GM12878 (cell line): ENCODE results near the gene MRTFB. TPM values are rescaled to one million over a fixed set of nuclear protein-coding genes. Genes with fewer than 3 reads are reported as not detected.

Source experiments
- ATAC-seq: fragments of 200-7000 bp; cut with Tn5 transposase; 3 replicates; pipeline ENCODE4 v1.9.1; 2020; ENCODE audit warnings: mild to moderate bottlenecking, moderate library complexity
- BruUV-seq: library from RNA; stranded (reverse); fragments of 400-500 nt; replicated peaks from 2 replicates; lab custom pipeline; 2021; lab: Mats Ljungman, UMichigan
- CTCF ChIA-PET: fragments of 300-600 bp; sonication (Branson Sonifier 250); formaldehyde crosslinking; extraction: SDS; loops from one replicate; lab custom pipeline; 2021; ENCODE audit warnings: inconsistent platforms; lab: Yijun Ruan, JAX
- POLR2A ChIA-PET: fragments of 350-600 bp; formaldehyde crosslinking; extraction: SDS; loops from one replicate; lab custom pipeline; 2021; ENCODE audit warnings: inconsistent platforms; lab: Charles Lee
- RAD21 ChIA-PET: fragments of 300-600 bp; sonication (Branson Sonifier 250); formaldehyde crosslinking; loops from one replicate; lab custom pipeline; 2023; ENCODE audit warnings: antibody characterized with exemption; ENCODE audit not compliant: unreplicated experiment; lab: Charles Lee
- SMC1A ChIA-PET: fragments of 300-600 bp; sonication (Branson Sonifier 250); formaldehyde crosslinking; loops from one replicate; lab custom pipeline; 2023; ENCODE audit not compliant: unreplicated experiment, uncharacterized antibody; lab: Charles Lee
- DNase-seq: peaks from one replicate; pipeline ENCODE4 v3.0.0-alpha.2; 2011; ENCODE audit warnings: low read depth, low spot score
- FAIRE-seq: peaks from 3 replicates; lab custom pipeline; 2011; peaks lifted over from hg19 to GRCh38; lab: Jason Lieb, UNC
- H2AFZ ChIP-seq: 2 replicates; pipeline ENCODE4 v1.6.0; 2011; ENCODE audit warnings: low read depth, low read length, control low read depth; ENCODE audit not compliant: control insufficient read depth
- H3K27ac ChIP-seq: 2 replicates; pipeline ENCODE4 v1.5.1; 2011; ENCODE audit warnings: control low read depth; ENCODE audit not compliant: control insufficient read depth, insufficient read depth
- H3K27me3 ChIP-seq, 2 experiments: replicated peaks in 1 of 2; 2 replicates each; pipeline versions ENCODE4 v1.6.0 to v1.6.1; 2011; ENCODE audit warnings: low read length in 1 of 2; ENCODE audit not compliant: control insufficient read depth in 2 of 2, insufficient read depth in 2 of 2
- H3K36me3 ChIP-seq, 2 experiments: 2 replicates each; pipeline ENCODE4 v1.5.1; 2011; ENCODE audit warnings: low read length in 1 of 2; ENCODE audit not compliant: control insufficient read depth in 2 of 2, insufficient read depth in 2 of 2
- H3K4me1 ChIP-seq: 2 replicates; pipeline ENCODE4 v1.6.1; 2011; ENCODE audit warnings: mild to moderate bottlenecking, low read length, moderate library complexity, mixed read lengths; ENCODE audit not compliant: control insufficient read depth, insufficient read depth
- H3K4me2 ChIP-seq: 2 replicates; pipeline ENCODE4 v1.6.0; 2011; ENCODE audit warnings: control low read depth; ENCODE audit not compliant: control insufficient read depth, insufficient read depth
- H3K4me3 ChIP-seq: fragments of 200-600 bp; sonication (generic); 2 replicates; pipeline ENCODE4 v1.5.1; 2016
- H3K79me2 ChIP-seq: 2 replicates; pipeline ENCODE4 v1.6.0; 2011; ENCODE audit warnings: low read length; ENCODE audit not compliant: control insufficient read depth, insufficient read depth
- H3K9ac ChIP-seq: 2 replicates; pipeline ENCODE4 v1.8.0; 2011; ENCODE audit warnings: low read length, control low read depth, mixed read lengths; ENCODE audit not compliant: control insufficient read depth, insufficient read depth
- H3K9me3 ChIP-seq: replicated peaks from 3 replicates; pipeline ENCODE4 v1.5.1; 2011; ENCODE audit warnings: mild to moderate bottlenecking, low read length; ENCODE audit not compliant: control insufficient read depth, insufficient read depth
- H4K20me1 ChIP-seq: 2 replicates; pipeline ENCODE4 v1.6.0; 2011; ENCODE audit not compliant: control insufficient read depth, insufficient read depth
- IRF3 ChIP-seq: fragments of 450-650 bp; IDR thresholded peaks from 2 replicates; pipeline ENCODE4 v1.6.1; 2014; ENCODE audit warnings: mild to moderate bottlenecking
- MLLT1 ChIP-seq: fragments of 450-650 bp; IDR thresholded peaks from 2 replicates; pipeline ENCODE4 v1.6.1; 2016; ENCODE audit warnings: mild to moderate bottlenecking
- SPI1 ChIP-seq: IDR thresholded peaks from 2 replicates; pipeline ENCODE4 v1.6.1; 2011; ENCODE audit warnings: low read depth, mild to moderate bottlenecking, low read length, moderate library complexity, borderline replicate concordance; ENCODE audit not compliant: insufficient read depth
- WGBS: methylation state at CpG from one replicate; pipeline ENCODE4 v1.1.6; 2016; ENCODE audit warnings: low lambda C conversion rate; ENCODE audit not compliant: insufficient replicate concordance, insufficient coverage; ENCODE audit errors: missing lambda C conversion rate; 5-methylcytosine and 5-hydroxymethylcytosine counted together
- in situ Hi-C: fragments of 300-500 bp; cut with MboI; formaldehyde crosslinking; loops from 9 replicates; pipeline ENCODE4 v1.14.3; 2018; ENCODE audit warnings: mixed read lengths
- intact Hi-C: fragments of 100-400 bp; cut with micrococcal nuclease; formaldehyde crosslinking; loops from one replicate; pipeline ENCODE4 v1.14.2; 2022; ENCODE audit not compliant: unreplicated experiment
- polyA plus RNA-seq, 11 experiments: library from polyadenylated mRNA; depleted of rRNA in 4 of 11; unstranded in 6 of 11; stranded (reverse) in 5 of 11; fragments of >200 nt; fragmentation: Nextera tagmentation in 4 of 11; fragmentation: Illumina TruSeq in 1 of 11; extraction: Ambion mirVana in 4 of 11; extraction: Trizol in 1 of 11; gene quantifications; 1 replicate in 1 of 11; 2 replicates in 10 of 11; pipeline versions ENCODE4 v1.2.1 to v1.2.3, GENCODE V29; 2011 to 2016; ENCODE audit warnings: inconsistent platforms in 2 of 11, missing spikeins in 2 of 11, low read depth in 1 of 11
- total RNA-seq, 4 experiments: library from RNA; depleted of rRNA in 3 of 4; stranded (reverse); fragments of >200 nt in 3 of 4; fragmentation: Illumina TruSeq in 1 of 4; extraction: Trizol in 1 of 4; gene quantifications; 2 replicates each; pipeline versions ENCODE4 v1.2.1 to v1.2.3, GENCODE V29; 2013 to 2021

Gene MRTFB
- total and polyA plus RNA-seq, 10 of the 15 experiments (the other 5 are each of a cell fraction or from before 2014, with no cell fraction given), result 2.1 to 14.3 (median 8.0) TPM

GRCh38 chr16:14109782-14110727 lies 38.9 kb downstream of the MRTFB start:
- Histone ChIP-seq H3K4me3 (no peak overlapping the region), H4K20me1 (no peaks in the 10 kb centered on the region), H2AFZ (no peak overlapping the region), H3K36me3 (no peaks in the 10 kb centered on the region), H3K27me3 (no peaks in the 10 kb centered on the region), H3K9me3 (no peaks in the 10 kb centered on the region), H3K79me2 (no peaks in the 10 kb centered on the region), H3K27ac (no peak overlapping the region), H3K4me2 (no peak overlapping the region), H3K9ac (no peak overlapping the region), H3K4me1 (no peaks in the 10 kb centered on the region)
- intact Hi-C loops (no loop called here), in situ Hi-C loops (no loop called here)
- TF ChIP-seq IRF3 (no peak), MLLT1 (no peak), SPI1 (peak; percentile 77)
- DNase-seq, result no peak
- ChIA-PET RAD21 (interaction anchor here (1.6 kb wide), 1 partner anchor 10 kb away, joined by 6 read pairs; no protein-coding TSS in a partner anchor), CTCF (interaction anchor here (1.1 to 1.4 kb wide), 3 partner anchors 9 to 190 kb away, joined by 3 to 4 read pairs (median 3); partner anchors contain the start of gene ERCC4), SMC1A (interaction anchor here (0.7 to 2.3 kb wide), 7 partner anchors 8 to 316 kb away, joined by 3 to 12 read pairs (median 5); no protein-coding TSS in a partner anchor), POLR2A (interaction anchor here (1.0 kb wide), 1 partner anchor 9 kb away, joined by 5 read pairs; no protein-coding TSS in a partner anchor)
- no TSS peak for BruUV-seq
- ATAC-seq, result no peak
- 64% methylated on average over 3 of the region's 3 CpGs for WGBS
- FAIRE-seq, result no peak
